Measurements from ENCODE around the gene ZNF71. TPM values are rescaled to one million over a fixed set of nuclear protein-coding genes. Genes with fewer than 3 reads are reported as not detected.

ZNF71 gene
- total RNA-seq, 2 experiments from 2014 or later: 2.2 TPM

Other genes with a start within 250 kb of the ZNF71 start
- gene ZNF582, start 201.8 kb upstream of the ZNF71 start, total RNA-seq: 1 to 10 TPM; 1.5 to 1.8 TPM
- gene ZNF583, start 191.0 kb upstream of the ZNF71 start, total RNA-seq: 1 to 10 TPM in 1 of 2 experiments, under 1 TPM in 1; 0.95 to 1.5 TPM
- gene ZNF667, start 118.0 kb upstream of the ZNF71 start, total RNA-seq: 1 to 10 TPM; 3.6 to 4.1 TPM
- gene ZNF471, start 87.4 kb upstream of the ZNF71 start, total RNA-seq: 1 to 10 TPM; 2.2 to 2.5 TPM
- 1 to 10 TPM; 3.5 to 4.5 TPM for gene ZFP28, start 56.4 kb upstream of the ZNF71 start, total RNA-seq
- gene ZNF470, start 27.8 kb upstream of the ZNF71 start, total RNA-seq: under 1 TPM; 0.56 to 0.85 TPM
- gene SMIM17, start 47.9 kb downstream of the ZNF71 start, total RNA-seq: not detected
- 1 to 10 TPM in 1 of 2 experiments, under 1 TPM in 1; 0.82 to 1.1 TPM for gene ZNF835, start 76.5 kb downstream of the ZNF71 start, total RNA-seq
- gene PEG3, start 245.4 kb downstream of the ZNF71 start, total RNA-seq: under 1 TPM in 1 of 2 experiments, not detected in 1; 0.06 TPM
- not detected for gene ZIM2, start 245.4 kb downstream of the ZNF71 start, total RNA-seq

Measured in CD4-positive, alpha-beta T cell (primary cell).